ENCODE results near the gene HEMK1. TPM values are rescaled to one million over a fixed set of nuclear protein-coding genes. Genes with fewer than 3 reads are reported as not detected.

Gene HEMK1
- total RNA-seq, 1 experiment from 2014 or later, result 12.5 TPM

DNA sequence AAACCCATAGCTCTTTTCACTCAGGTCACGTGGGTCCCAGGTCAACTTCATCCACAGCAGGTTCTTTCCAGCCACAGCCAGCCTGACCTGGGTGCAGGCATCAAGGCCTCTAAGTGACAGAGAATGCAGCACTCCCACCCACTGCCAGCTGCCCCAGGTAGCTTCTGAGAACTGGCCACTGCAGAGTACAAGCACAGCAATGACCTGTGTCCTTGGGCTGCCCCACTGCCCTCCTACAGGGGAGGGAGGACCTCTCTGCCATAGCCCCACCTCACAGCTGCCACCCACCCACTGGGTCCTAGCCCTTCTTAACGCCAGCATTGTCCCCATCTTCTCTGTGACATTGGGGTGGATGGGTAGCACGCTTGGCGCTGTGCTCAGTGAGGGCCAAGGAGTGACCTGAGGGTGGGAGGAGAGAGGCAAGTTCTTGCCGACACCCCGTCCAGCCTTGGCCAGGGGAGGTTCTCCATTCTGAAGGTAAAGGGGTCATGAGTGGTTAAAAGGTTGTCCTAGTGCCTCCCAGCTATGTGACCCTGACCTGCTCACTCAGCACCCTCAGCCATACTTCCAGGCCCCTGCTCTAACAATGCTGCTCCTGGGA lies 29.9 kb downstream of the HEMK1 start:
- Histone ChIP-seq H3K23me2 (ENCODE audit: insufficient read length, low read depth, low read length, poor library complexity, severe bottlenecking) (no peaks in the 10 kb centered on the region), H4K91ac (ENCODE audit: insufficient read length, low read depth, low read length) (no peak overlapping the region), H3K14ac (ENCODE audit: insufficient read depth, low read length) (no peak overlapping the region), H3K9ac (ENCODE audit: extremely low read depth, insufficient read length, low read length) (no peak overlapping the region), H3K4me2 (ENCODE audit: insufficient read depth, insufficient read length, low read length) (no peak overlapping the region), H3K18ac (ENCODE audit: insufficient read length, low read depth, low read length) (no peak overlapping the region), H2BK120ac (ENCODE audit: low read depth, low read length, poor library complexity, severe bottlenecking) (no peak overlapping the region), H3K4ac (ENCODE audit: low read depth, low read length) (no peak overlapping the region), H3K79me2 (ENCODE audit: insufficient read depth, low read length) (no peaks in the 10 kb centered on the region), H2BK5ac (ENCODE audit: insufficient read length, low read length) (no peak overlapping the region), H2BK12ac (ENCODE audit: insufficient read length, low read depth, low read length) (no peak overlapping the region), H3T11ph (ENCODE audit: low read length) (no peak overlapping the region), H3K4me1 (ENCODE audit: insufficient read depth, low read length) (no peaks in the 10 kb centered on the region), H2AK5ac (ENCODE audit: insufficient read length, low read length) (no peak overlapping the region), H4K20me1 (ENCODE audit: control insufficient read depth, insufficient read depth, insufficient read length) (no peaks in the 10 kb centered on the region), H3K23ac (ENCODE audit: insufficient read length, low read depth, low read length) (no peak overlapping the region), H3K27me3 (ENCODE audit: insufficient read depth, low read length) (no peaks in the 10 kb centered on the region), H3K79me1 (ENCODE audit: insufficient read depth, low read depth, low read length, poor library complexity, severe bottlenecking) (no peaks in the 10 kb centered on the region), H2BK20ac (ENCODE audit: low read depth, low read length, poor library complexity, severe bottlenecking) (no peak overlapping the region), H3K56ac (ENCODE audit: insufficient read length, low read depth, low read length) (no peak overlapping the region), H2BK15ac (ENCODE audit: low read depth, low read length) (no peak overlapping the region), H4K5ac (ENCODE audit: insufficient read length, low read depth, low read length) (no peak overlapping the region), H3K27ac (ENCODE audit: insufficient read length, low read depth, low read length) (no peak overlapping the region), H4K8ac (replicated peaks; ENCODE audit: insufficient read length, low read depth, low read length) (no peak overlapping the region), H3K9me3 (ENCODE audit: control insufficient read depth, low read depth, low read length) (no peaks in the 10 kb centered on the region), H2AFZ (ENCODE audit: low read length) (no peak overlapping the region)
- TF ChIP-seq, protein P1, sequence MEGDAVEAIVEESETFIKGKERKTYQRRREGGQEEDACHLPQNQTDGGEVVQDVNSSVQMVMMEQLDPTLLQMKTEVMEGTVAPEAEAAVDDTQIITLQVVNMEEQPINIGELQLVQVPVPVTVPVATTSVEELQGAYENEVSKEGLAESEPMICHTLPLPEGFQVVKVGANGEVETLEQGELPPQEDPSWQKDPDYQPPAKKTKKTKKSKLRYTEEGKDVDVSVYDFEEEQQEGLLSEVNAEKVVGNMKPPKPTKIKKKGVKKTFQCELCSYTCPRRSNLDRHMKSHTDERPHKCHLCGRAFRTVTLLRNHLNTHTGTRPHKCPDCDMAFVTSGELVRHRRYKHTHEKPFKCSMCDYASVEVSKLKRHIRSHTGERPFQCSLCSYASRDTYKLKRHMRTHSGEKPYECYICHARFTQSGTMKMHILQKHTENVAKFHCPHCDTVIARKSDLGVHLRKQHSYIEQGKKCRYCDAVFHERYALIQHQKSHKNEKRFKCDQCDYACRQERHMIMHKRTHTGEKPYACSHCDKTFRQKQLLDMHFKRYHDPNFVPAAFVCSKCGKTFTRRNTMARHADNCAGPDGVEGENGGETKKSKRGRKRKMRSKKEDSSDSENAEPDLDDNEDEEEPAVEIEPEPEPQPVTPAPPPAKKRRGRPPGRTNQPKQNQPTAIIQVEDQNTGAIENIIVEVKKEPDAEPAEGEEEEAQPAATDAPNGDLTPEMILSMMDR (conservative IDR thresholded peaks at IDR 0.05), result no peak
- Mint-ChIP-seq H3K9me3 (no peaks in the 10 kb centered on the region), H3K27ac (no peak overlapping the region), H3K4me1 (no peaks in the 10 kb centered on the region), H3K27me3 (ENCODE audit: low read depth) (peaks cover 13% of the 10 kb centered on the region), H3K36me3 (ENCODE audit: insufficient read depth in 1 of 3, low read depth in 3 of 3) (no peaks in the 10 kb centered on the region), H3K4me3 (no peak overlapping the region)
- WGBS (ENCODE audit: extremely low coverage, insufficient read length, low lambda C conversion rate), result no CpG with 5 or more reads among the region's 6 CpGs
- no peak for DNase-seq

Data from H9 (cell line).